SHP77 (cell line): ENCODE data around the gene PEX5L.

Experiments used
- DNase-seq, 2 experiments: peaks; one replicate each; lab custom pipeline; 2025; lab: John Stamatoyannopoulos, UW

The PEX5L gene

GRCh38 chr3:179896507-179896906 lies 140.2 kb downstream of the PEX5L start:
- DNase-seq, result no peak

- no peak for DNase-seq
Measured at GRCh38 chr3:179895330-179895729, 141.4 kb downstream of the PEX5L start.

DNA sequence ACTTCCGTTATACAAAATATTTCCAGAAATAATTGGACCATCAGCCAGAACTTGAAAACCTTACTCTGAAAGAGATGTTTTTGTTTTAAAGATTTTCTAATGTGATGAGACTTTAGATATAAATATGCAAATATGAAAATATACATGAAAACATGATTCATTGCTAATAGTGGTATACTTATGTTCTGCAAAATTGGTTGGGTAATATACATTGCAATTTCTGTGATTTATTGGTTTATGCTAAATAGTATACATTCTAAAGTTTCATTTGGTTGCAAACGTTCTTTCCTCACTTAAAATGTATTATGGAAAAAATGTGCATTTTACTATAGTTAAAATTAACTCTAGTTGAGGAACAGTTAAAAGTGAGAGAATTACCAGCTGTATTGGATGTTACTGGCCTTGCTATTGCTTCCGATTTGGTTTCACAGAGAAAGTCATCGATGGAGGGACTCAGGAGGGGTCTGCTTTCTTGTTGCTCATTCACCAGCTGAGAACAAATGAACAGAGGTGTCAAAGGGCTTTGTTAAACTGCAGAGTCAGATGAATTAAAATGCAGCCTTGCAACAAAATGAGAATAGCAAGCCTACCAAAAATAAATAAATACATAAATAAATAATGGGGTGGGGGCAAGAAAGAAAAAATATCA lies 149.3 kb downstream of the PEX5L start:
- no peak for DNase-seq

DNA sequence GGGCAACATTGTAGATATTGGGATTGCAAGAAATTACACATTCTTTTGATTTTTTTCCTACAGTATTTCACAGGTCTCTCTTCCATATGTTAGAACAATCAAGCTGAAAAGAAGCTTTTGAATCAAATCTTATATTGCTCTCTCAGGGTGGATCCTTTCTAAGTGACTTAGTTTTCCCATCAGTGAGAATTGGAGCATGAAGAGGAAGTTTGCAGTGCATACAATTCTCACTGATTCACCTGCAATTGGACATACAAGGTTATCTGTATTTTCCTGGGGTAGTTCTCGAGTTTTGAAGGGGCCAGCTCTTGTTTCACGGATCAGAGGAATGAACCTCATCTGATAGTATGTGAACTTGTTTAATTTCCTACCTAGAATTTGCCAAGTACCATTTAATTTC lies 150.8 kb downstream of the PEX5L start:
- DNase-seq, result no peak

DNA sequence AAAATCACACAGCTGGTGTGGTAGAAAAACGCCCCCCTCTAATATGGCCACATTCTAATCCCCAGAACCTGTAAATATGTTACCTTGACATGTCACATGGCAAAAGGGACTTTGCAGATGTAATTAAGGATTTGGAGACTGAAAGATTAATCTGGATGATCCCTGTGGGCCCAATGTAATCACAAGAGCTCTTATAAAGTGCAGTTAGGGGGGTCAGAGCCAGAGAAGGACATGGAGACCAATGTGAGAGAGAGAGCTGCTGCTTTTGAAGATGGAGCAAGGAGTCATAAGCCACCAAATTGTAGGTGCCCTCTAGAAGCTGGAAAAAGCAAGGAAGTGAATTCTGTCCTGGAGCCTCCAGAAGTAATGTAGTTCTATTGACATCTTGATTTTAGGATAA lies 152.6 kb downstream of the PEX5L start:
- DNase-seq, result no peak

- no peak for DNase-seq
Measured at GRCh38 chr3:179882292-179882691, 154.4 kb downstream of the PEX5L start.

- DNase-seq, result no peak
Measured at GRCh38 chr3:179881791-179882190, 154.9 kb downstream of the PEX5L start.

GRCh38 chr3:179880868-179881267 lies 155.9 kb downstream of the PEX5L start:
- DNase-seq, result no peak

DNA sequence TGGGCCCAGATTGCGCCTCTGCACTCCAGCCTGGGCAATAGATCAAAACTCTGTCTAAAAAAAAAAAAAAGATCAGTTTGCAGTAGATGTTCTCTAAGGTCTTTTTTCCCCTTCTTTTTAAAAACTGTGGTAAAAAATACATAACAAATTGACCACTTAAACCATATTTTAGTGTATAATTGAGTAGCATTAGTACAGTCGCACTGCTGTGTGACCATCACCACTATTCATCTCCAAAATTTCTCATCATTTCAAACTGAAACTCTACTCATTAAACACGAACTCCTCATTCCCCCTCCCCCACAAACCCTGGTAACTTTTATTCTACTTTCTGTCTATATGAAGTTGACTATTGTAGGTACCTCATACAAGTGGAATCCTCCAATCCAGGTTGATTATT lies 160.3 kb downstream of the PEX5L start:
- no peak for DNase-seq

DNA sequence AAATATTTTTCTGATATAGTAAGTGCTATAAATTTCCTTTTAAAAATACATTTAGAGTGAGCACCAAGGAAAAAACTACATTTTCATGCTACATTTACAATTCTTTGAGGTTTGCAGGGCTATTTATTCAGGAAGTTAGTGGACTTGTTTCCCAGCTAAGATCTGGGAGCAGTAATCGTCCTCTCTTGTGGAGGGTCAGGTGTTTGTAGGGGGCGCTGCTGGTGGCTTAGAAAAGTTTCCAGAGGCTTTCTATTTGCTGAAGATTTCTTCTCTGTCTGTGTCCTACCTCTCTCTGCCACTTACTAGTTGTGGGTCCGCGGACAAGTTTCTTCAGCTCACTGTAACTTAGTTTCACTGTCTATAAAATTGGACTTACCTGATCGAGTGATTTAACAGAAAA lies 163.9 kb downstream of the PEX5L start:
- DNase-seq, result no peak

DNA sequence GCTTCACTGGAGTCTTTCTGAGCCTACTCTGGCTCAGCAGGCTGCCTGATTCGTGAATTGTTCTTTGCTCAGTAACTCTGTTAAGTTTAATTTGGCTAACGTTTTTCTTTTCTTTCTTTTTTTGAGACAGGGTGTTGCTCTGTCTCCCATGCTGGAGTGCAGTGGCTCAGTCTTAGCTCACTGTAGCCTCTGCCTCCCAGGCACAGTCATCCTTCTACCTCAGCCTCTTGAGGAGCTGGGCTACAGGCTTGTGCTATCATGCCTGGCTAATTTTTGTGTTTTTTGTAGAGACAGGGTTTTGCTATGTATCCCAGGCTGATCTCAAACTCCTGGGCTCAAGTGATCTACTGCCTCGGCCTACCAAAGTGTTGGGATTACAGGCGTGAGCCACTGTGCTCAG lies 165.0 kb downstream of the PEX5L start:
- no peak for DNase-seq

DNA sequence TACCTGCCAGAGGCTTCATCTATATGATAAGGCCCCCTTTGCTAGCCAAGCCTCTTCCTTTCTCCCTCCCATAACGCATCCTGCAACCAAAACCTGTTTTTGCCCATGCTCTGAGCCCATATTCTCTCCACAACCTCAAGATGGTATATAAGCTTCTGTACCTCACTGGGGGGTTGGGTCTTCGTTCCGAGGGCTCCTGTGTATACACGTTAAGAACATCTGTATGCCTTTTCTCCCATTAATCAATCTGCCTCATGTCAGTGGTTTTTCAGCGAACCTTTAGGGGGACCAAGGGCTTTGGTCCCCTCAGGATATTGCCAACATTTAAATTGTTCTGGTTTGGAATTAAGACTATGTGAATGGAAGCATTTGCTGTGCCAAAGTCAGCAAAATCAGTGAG lies 168.0 kb downstream of the PEX5L start:
- DNase-seq, result no peak

- no peak for DNase-seq
Measured at GRCh38 chr3:179867961-179868360, 168.8 kb downstream of the PEX5L start.

GRCh38 chr3:179865861-179866505 lies 170.8 kb downstream of the PEX5L start:
- no peak for DNase-seq

DNA sequence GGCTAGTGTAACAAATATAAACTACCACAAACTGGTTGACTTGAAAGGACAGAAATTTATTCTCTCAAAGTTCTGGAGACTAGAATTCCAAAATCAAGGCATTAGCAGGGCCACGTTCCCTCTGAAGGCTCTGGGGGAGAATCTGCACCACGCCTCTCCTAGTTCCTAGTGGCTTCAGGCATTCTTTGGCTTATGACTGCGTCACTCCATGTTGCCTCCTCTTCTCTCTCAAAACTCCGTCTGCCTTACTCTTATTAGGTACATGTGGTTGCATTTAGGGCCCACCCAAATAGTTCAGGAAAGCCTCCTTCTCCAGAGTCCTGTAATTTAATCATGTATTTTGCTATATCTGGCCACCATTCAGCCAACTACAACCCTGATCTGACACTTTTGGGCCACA lies 174.8 kb downstream of the PEX5L start:
- no peak for DNase-seq

DNA sequence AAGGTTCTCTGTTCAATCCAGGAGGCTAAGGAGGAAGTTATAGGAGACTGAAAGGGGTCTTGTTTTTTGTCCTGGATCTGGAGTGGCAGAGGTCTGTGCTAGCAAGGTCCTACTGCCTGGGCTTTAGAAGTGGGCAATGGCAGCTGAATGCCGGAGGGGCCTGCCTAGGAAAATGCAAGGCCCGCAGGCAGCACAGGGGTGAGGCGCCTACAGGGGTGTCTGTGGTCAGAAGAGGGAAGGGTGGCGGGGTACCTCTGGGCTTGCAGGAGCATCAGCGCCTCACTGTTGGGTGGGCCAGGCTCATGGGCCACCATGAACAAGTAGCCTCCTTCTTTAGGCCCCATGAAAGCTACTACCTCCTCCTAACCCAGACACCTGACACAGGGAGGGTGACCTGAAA lies 175.4 kb downstream of the PEX5L start:
- no peak for DNase-seq

DNA sequence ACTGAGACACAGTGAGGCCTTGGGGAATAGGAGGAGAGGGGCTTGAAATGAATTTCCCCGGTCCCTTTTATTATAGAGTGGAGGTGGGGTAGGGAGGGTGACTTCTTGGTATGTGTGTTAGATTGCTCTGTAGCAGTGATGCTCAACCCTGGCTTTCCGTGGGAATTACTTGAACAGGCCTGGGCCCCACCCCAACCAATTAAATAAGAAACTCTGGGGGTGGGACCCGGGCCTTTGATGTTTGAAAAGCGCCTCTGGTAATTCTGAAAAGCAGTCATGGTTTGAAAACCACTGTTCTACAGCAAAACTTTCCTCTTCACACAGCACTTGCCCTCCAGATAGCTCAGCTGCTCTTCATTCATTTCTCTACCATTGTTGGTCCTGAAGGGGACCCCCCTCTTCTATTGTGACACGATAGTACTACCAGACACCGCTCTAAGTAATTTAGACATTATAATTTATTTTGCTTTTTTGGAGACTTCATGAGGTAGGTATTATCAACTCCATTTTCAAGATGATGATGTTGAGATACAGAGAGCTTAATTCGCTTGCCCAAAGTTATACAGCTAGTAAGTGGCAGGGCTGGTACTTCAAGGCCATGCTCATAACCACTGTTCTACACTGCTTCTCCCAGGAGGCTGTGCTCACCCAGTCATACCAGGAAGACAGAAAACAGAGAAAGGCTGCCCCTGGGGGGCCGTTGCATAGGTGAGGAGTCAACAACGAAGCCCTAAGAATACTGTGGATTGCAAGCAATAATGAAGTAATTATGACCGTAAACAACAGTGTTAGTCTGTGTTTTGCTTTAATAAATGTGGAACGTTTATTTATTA lies 176.2 kb downstream of the PEX5L start:
- DNase-seq, result no peak

- DNase-seq, result no peak
Measured at GRCh38 chr3:179853176-179853575, 183.6 kb downstream of the PEX5L start.

- DNase-seq, result no peak
Measured at GRCh38 chr3:179852142-179852905, 184.4 kb downstream of the PEX5L start.

GRCh38 chr3:179848711-179849110 lies 188.0 kb downstream of the PEX5L start:
- DNase-seq, result no peak

DNA sequence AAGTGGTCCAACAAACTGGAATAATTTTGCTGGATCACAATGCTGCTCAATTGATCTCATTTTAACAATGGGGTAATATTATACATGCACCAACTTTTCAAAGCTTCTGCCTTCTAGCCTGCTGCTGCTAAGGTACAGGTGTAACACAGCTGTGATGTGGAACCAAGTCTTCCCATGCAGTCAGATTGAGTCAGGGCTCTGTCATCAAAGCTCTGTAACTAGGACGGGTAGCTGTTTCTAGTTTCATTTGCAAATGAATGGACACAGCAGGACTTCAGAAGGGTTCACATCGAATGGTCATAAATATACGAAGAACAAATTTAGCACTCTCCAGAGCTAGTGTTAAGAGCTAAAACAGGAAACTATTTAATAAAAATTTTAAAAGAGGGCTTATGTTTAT lies 194.7 kb downstream of the PEX5L start:
- no peak for DNase-seq

GRCh38 chr3:179840985-179841384 lies 195.8 kb downstream of the PEX5L start:
- no peak for DNase-seq
